Naive thymus-derived CD4-positive, alpha-beta T cell (primary cell): ENCODE results near the gene RPGRIP1. TPM values are rescaled to one million over a fixed set of nuclear protein-coding genes. Genes with fewer than 3 reads are reported as not detected.
"Not testable (repeated sequence)": the region's sequence is repeated elsewhere in the genome, so short reads cannot be mapped to it uniquely, and the experiment has no call there.

Experiments used
- ATAC-seq: fragments of 150-1000 bp; cut with Tn5 transposase; 2 replicates; pipeline ENCODE4 v1.10.0; 2021; ENCODE audit warnings: mild to moderate bottlenecking, moderate library complexity
- CTCF ChIA-PET: fragments of 350-600 bp; sonication (Branson Sonifier 250); formaldehyde crosslinking; loops from one replicate; lab custom pipeline; 2021; ENCODE audit warnings: antibody characterized with exemption; lab: Charles Lee
- POLR2A ChIA-PET: fragments of 350-600 bp; sonication (Branson Sonifier 250); formaldehyde crosslinking; loops from one replicate; lab custom pipeline; 2021; ENCODE audit warnings: antibody characterized with exemption, inconsistent platforms; lab: Charles Lee
- DNase-seq, 9 donors: peaks; one replicate each; pipeline versions ENCODE4 v3.0.0 to v3.0.0-alpha.2; 2020 to 2022; ENCODE audit warnings: mixed read lengths in 1 of 9
- H3K27ac ChIP-seq: one replicate; pipeline ENCODE4 v1.7.0; 2013; ENCODE audit warnings: mild to moderate bottlenecking, low read depth, low read length, moderate library complexity
- H3K27me3 ChIP-seq, 2 donors: one replicate each; pipeline ENCODE4 v1.7.0; 2013; ENCODE audit warnings: low read length in 2 of 2, mild to moderate bottlenecking in 2 of 2, moderate library complexity in 2 of 2; ENCODE audit not compliant: control insufficient read depth in 2 of 2, insufficient read depth in 2 of 2
- H3K36me3 ChIP-seq, 3 experiments: 1 replicate in 2 of 3; 2 replicates in 1 of 3; pipeline ENCODE4 v1.7.0; 2013; ENCODE audit warnings: low read length in 3 of 3, mild to moderate bottlenecking in 3 of 3, moderate library complexity in 1 of 3; ENCODE audit not compliant: insufficient read depth in 3 of 3, control insufficient read depth in 2 of 3
- H3K4me1 ChIP-seq, 2 donors: one replicate each; pipeline ENCODE4 v1.7.0; 2013; ENCODE audit warnings: low read length in 2 of 2, mild to moderate bottlenecking in 2 of 2, moderate library complexity in 1 of 2; ENCODE audit not compliant: control insufficient read depth in 2 of 2, insufficient read depth in 2 of 2
- H3K4me3 ChIP-seq: 2 replicates; pipeline ENCODE4 v1.7.0; 2013; ENCODE audit warnings: mild to moderate bottlenecking, low read length
- H3K9me3 ChIP-seq, 3 experiments: 1 replicate in 2 of 3; 2 replicates in 1 of 3; pipeline ENCODE4 v1.7.0; 2013; ENCODE audit warnings: low read length in 3 of 3; ENCODE audit not compliant: control insufficient read depth in 2 of 3
- H3K27ac Mint-ChIP-seq, 9 donors: one replicate each; pipeline ENCODE4 v1.8.0; 2020 to 2022; ENCODE audit warnings: mixed read lengths in 9 of 9, mild to moderate bottlenecking in 8 of 9, moderate library complexity in 5 of 9, inconsistent platforms in 2 of 9
- H3K27me3 Mint-ChIP-seq, 5 donors: one replicate each; pipeline ENCODE4 v1.8.0; 2021 to 2022; ENCODE audit warnings: mixed read lengths in 5 of 5, mild to moderate bottlenecking in 1 of 5
- H3K36me3 Mint-ChIP-seq, 5 donors: one replicate each; pipeline ENCODE4 v1.8.0; 2020 to 2022; ENCODE audit warnings: mixed read lengths in 5 of 5, mild to moderate bottlenecking in 3 of 5, inconsistent platforms in 1 of 5
- H3K4me1 Mint-ChIP-seq, 7 donors: one replicate each; pipeline ENCODE4 v1.8.0; 2020 to 2022; ENCODE audit warnings: mixed read lengths in 7 of 7, mild to moderate bottlenecking in 3 of 7, inconsistent platforms in 1 of 7
- H3K4me3 Mint-ChIP-seq, 10 donors: one replicate each; pipeline ENCODE4 v1.8.0; 2020 to 2022; ENCODE audit warnings: mild to moderate bottlenecking in 10 of 10, mixed read lengths in 10 of 10, moderate library complexity in 6 of 10, inconsistent platforms in 2 of 10
- H3K9me3 Mint-ChIP-seq, 11 donors: one replicate each; pipeline ENCODE4 v1.8.0; 2020 to 2022; ENCODE audit warnings: mixed read lengths in 11 of 11, mild to moderate bottlenecking in 4 of 11, inconsistent platforms in 1 of 11, moderate library complexity in 1 of 11
- intact Hi-C, 2 donors: fragments of 100-400 bp; cut with micrococcal nuclease; formaldehyde crosslinking; loops; one replicate each; pipeline ENCODE4 v1.15.1; 2023
- polyA plus RNA-seq, 2 donors: library from polyadenylated mRNA; unstranded; fragments of 300-500 nt; fragmentation: Illumina TruSeq; gene quantifications; one replicate each; pipeline ENCODE4 v1.2.3, GENCODE V29; 2021
- total RNA-seq, 6 experiments: library from RNA in 5 of 6; stranded (reverse) in 5 of 6; gene quantifications; 1 replicate in 5 of 6; 2 replicates in 1 of 6; pipeline ENCODE4 v1.2.3 and lab custom pipeline; 2021 to 2026

Gene RPGRIP1
- total and polyA plus RNA-seq, 7 experiments from 2014 or later, result 0.24 to 1.5 TPM; not detected in 5

DNA sequence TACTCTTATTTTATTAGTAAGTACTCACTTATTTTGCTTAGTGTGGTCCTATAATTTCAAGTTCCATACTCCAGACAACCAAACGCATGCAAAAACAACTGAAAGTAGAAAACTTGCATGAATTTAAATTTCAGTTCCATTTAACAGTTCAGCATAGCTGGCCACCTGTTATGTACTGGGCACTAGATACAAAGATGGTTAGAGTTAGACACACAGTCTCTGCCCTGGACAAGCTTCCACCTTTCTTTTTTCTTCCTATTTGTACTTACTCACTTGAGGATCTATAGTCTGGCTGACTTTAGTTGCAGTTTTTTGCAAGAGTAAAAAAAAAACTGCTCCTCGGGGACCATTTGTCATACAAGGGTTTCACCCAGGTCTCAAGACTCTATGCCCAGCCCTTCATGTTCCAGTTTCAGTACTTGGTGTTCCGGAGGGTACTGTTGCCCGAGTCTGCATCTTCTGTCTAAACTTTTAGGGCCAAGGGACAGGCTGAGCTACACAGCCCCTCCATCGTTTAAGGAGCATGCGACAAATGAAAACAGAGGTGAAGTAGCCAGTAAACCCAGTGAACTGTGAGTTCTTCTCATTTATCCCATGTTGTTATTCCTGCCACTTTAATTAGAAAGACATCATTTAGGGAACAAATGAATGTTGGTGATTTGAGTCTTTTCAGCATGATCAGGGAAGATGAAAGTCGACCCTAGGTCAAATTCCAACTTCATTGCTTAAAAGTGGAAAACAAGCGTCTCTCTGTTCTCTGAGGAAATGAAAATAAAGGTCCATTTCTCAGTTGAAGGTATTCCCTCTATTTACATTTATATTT lies 22.3 kb downstream of the RPGRIP1 start:
- H3K36me3 ChIP-seq, result no peaks in the 10 kb centered on the region
- CTCF ChIA-PET, result no interaction called here
- ATAC-seq, result no peak

DNA sequence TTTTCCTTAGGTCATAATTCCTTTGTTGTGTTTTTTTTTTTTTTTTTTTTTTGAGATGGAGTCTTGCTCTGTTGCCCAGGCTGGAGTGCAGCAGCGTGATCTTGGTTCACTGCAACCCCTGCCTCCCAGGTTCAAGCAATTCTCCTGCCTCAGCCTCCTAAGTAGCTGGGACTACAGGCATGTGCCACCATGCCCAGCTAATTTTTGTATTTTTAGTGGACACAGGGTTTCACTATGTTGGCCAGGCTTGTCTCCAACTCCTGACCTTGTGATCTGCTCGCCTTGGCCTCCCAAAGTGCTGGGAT lies 22.9 kb downstream of the RPGRIP1 start:
- H3K4me1 ChIP-seq, H3K4me3 Mint-ChIP-seq, intact Hi-C loops, ATAC-seq, POLR2A ChIA-PET, H3K36me3 ChIP-seq, H3K9me3 Mint-ChIP-seq, CTCF ChIA-PET, DNase-seq, H3K27me3 ChIP-seq, H3K36me3 Mint-ChIP-seq, H3K27ac Mint-ChIP-seq, H3K4me3 ChIP-seq, H3K27ac ChIP-seq, H3K9me3 ChIP-seq: not testable (repeated sequence)
- peaks cover 0 to 13% (median 2%) of the 10 kb centered on the region in 7 donors for H3K4me1 Mint-ChIP-seq
- H3K27me3 Mint-ChIP-seq, result peaks cover 15 to 36% (median 25%) of the 10 kb centered on the region in 5 donors

More for the DNA sequence above, 22.3 kb downstream of the RPGRIP1 start:
- Mint-ChIP-seq H3K9me3 (no peaks in the 10 kb centered on the region), H3K27ac (no peak overlapping the region), H3K4me3 (peak overlapping the region in 3 of 10 donors; percentile 19 to 50 (median 23)), H3K4me1 (peaks cover 0 to 8% (median 2%) of the 10 kb centered on the region in 7 donors), H3K27me3 (peaks cover 20 to 38% (median 30%) of the 10 kb centered on the region in 5 donors), H3K36me3 (no peaks in the 10 kb centered on the region)
- intact Hi-C loops, result no loop called here
- no peak for DNase-seq
- POLR2A ChIA-PET, result interaction anchor here (0.8 kb wide), 1 partner anchor 17 kb away, joined by 3 read pairs; no protein-coding TSS in a partner anchor
- H3K27ac ChIP-seq, result no peak overlapping the region
- H3K27me3 ChIP-seq, result no peaks in the 10 kb centered on the region
- H3K4me1 ChIP-seq, result peaks cover 0 to 5% of the 10 kb centered on the region in 2 donors
- H3K4me3 ChIP-seq, result no peak overlapping the region
- no peaks in the 10 kb centered on the region for H3K9me3 ChIP-seq

DNA sequence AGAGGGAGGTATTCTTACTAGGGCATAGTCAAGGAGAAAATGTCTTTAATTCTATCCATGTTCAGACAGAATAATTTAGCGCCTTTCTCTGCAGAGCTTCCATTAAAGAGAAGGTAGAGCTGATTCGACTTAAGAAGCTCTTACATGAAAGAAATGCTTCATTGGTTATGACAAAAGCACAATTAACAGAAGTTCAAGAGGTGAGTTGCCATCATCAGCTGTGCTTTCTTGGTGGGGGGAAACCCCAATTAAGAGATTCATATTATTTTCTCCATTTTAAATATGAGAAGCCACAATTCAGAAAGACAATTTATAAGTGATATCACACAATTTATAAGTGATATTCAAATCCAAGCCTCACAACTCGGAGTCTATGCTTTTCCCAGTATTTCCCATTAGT lies 27.8 kb downstream of the RPGRIP1 start:
- Histone ChIP-seq H3K4me3 (no peak overlapping the region), H3K36me3 (no peaks in the 10 kb centered on the region), H3K27ac (peak overlapping the region; percentile 64), H3K4me1 (peaks cover 5 to 10% of the 10 kb centered on the region in 2 donors), H3K27me3 (no peaks in the 10 kb centered on the region), H3K9me3 (no peaks in the 10 kb centered on the region)
- ChIA-PET POLR2A (interaction anchor here (1.0 to 2.3 kb wide), 2 partner anchors 40 to 43 kb away, joined by 3 to 10 read pairs; no protein-coding TSS in a partner anchor), CTCF (no interaction called here)
- Mint-ChIP-seq H3K4me3 (peak overlapping the region in 8 of 10 donors; percentile 68 to 88 (median 83)), H3K4me1 (peaks cover 7 to 24% (median 18%) of the 10 kb centered on the region in 7 donors), H3K27ac (peak overlapping the region in 7 of 9 donors; percentile 4 to 95 (median 81)), H3K36me3 (no peaks in the 10 kb centered on the region), H3K9me3 (no peaks in the 10 kb centered on the region), H3K27me3 (peaks cover 0 to 20% (median 0%) of the 10 kb centered on the region in 5 donors)
- no peak for ATAC-seq
- DNase-seq, result peak in 1 of 9 donors; percentile 3
- intact Hi-C loops, result loop anchor here (1.0 to 2.0 kb wide), 4 partner anchors 38 to 149 kb away; partner anchors contain the start of genes HNRNPC (in 2 of the 2), CHD8 (in 1 of the 2) and SUPT16H (in 1 of the 2)

DNA sequence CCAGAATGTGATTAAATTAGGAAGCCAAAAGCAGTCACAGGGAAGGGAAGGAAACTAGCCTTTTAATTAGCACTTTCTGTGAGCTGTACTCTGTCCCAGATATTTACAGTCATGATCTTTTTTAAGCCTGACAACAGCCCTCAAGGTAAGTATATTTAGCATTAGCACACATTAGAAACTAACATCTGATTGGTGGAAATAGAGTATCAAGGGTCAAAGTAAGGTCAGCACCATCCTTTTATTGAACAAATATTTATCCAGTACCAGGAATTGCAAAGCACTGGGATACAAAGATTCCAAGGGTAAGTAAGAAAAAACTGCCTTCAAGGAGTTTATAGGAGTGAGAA lies 28.2 kb downstream of the RPGRIP1 start:
- ATAC-seq, result no peak
- CTCF ChIA-PET, result no interaction called here
- peaks cover 0 to 18% (median 0%) of the 10 kb centered on the region in 5 donors for H3K27me3 Mint-ChIP-seq

DNA sequence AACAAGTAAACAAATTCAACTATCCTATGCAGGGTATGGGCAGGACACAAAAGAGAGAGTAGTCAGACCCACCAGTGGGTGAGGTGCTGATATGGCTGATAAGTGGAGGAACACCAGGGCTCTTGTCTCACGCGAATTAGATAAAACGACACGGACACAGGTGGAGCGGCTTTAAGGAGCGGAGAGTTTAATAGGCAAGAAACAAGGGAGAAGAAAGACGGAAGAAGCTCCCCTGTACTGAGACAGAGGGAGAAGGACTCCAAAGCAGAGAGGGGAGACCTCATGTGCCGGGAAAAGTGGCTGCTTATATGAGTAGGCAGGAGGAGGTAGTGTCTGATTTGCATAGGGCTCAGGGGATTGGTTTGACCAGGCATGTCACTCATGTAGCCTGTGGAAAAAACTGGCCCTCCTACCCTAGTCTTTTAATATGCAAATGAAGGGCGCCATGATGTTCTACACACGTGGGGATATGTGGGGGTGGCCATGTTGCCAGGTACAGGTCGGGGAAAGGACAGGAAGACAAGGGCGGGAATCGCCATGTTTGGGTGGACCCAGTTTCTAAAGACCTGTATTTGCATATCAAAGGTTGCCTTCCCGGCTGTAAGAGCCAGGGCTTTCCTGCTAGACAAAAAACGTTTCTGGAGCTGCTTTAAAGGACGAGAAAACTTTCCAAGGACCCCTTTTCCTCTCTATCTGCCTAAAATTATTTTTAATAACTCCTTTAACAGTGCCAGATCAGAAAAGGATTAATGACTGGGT lies 28.8 kb downstream of the RPGRIP1 start:
- no peaks in the 10 kb centered on the region for H3K27me3 ChIP-seq

More for the DNA sequence above, 28.2 kb downstream of the RPGRIP1 start:
- Histone ChIP-seq H3K4me3 (peak overlapping the region; percentile 63), H3K36me3 (no peaks in the 10 kb centered on the region), H3K27ac (peak overlapping the region; percentile 64), H3K27me3 (no peaks in the 10 kb centered on the region), H3K4me1 (peaks cover 5 to 10% of the 10 kb centered on the region in 2 donors), H3K9me3 (no peaks in the 10 kb centered on the region)
- Mint-ChIP-seq H3K27ac (peak overlapping the region; percentile 63 to 95 (median 82)), H3K4me1 (peaks cover 7 to 24% (median 18%) of the 10 kb centered on the region in 7 donors), H3K4me3 (peak overlapping the region; percentile 68 to 88 (median 83)), H3K36me3 (no peaks in the 10 kb centered on the region), H3K9me3 (no peaks in the 10 kb centered on the region)
- POLR2A ChIA-PET, result interaction anchor here (1.1 to 2.3 kb wide), 2 partner anchors 38 to 40 kb away, joined by 3 to 10 read pairs; no protein-coding TSS in a partner anchor
- intact Hi-C loops, result loop anchor here (1.0 to 2.0 kb wide), 4 partner anchors 39 to 148 kb away; partner anchors contain the start of genes HNRNPC (in 2 of the 2), CHD8 (in 1 of the 2) and SUPT16H (in 1 of the 2)
- DNase-seq, result no peak

DNA sequence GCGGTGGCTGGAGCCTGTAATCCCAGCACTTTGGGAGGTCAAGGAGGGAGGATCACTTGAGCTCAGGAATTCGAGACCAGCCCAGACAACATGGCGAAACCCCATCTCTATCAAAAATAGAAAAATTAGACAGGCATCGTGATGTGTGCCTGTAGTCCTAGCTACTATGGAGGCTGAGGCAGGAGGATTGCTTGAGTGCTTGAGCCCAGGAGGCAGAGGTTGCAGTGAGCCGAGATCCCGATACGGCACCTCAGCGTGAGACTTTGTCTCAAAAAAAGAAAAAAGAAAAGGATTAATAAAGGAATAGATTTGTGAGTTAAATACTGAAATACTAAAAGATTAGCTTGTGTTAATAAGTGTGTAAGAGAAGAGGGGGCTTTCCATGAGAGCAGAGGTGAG lies 29.4 kb downstream of the RPGRIP1 start:
- DNase-seq (no peak), ATAC-seq (no peak)
- Mint-ChIP-seq H3K4me3 (peak overlapping the region; percentile 68 to 88 (median 83)), H3K9me3 (no peaks in the 10 kb centered on the region), H3K36me3 (no peaks in the 10 kb centered on the region), H3K27me3 (peaks cover 0 to 17% (median 0%) of the 10 kb centered on the region in 5 donors), H3K4me1 (peaks cover 7 to 24% (median 18%) of the 10 kb centered on the region in 7 donors), H3K27ac (peak overlapping the region; percentile 63 to 95 (median 82))
- Histone ChIP-seq H3K4me3 (peak overlapping the region; percentile 63), H3K27me3 (no peaks in the 10 kb centered on the region), H3K9me3 (no peaks in the 10 kb centered on the region), H3K4me1 (peaks cover 5 to 10% of the 10 kb centered on the region in 2 donors), H3K27ac (peak overlapping the region; percentile 64), H3K36me3 (no peaks in the 10 kb centered on the region)
- ChIA-PET POLR2A (interaction anchor here (1.1 to 2.3 kb wide), 4 partner anchors 11 to 44 kb away, joined by 3 to 10 read pairs (median 4); no protein-coding TSS in a partner anchor), CTCF (no interaction called here)
- intact Hi-C loops, result loop anchor here in 1 of 2 donors (2.0 kb wide), 2 partner anchors 76 to 128 kb away; partner anchors contain the start of gene SUPT16H

More for the DNA sequence above, 28.8 kb downstream of the RPGRIP1 start:
- H3K27me3 Mint-ChIP-seq, result peaks cover 0 to 17% (median 0%) of the 10 kb centered on the region in 5 donors
- Histone ChIP-seq H3K9me3 (no peaks in the 10 kb centered on the region), H3K4me3 (peak overlapping the region; percentile 63), H3K36me3 (no peaks in the 10 kb centered on the region), H3K27ac (peak overlapping the region; percentile 64), H3K4me1 (peaks cover 5 to 10% of the 10 kb centered on the region in 2 donors)
- intact Hi-C loops, result loop anchor here (1.0 to 2.0 kb wide), 4 partner anchors 39 to 148 kb away; partner anchors contain the start of genes HNRNPC (in 2 of the 2), CHD8 (in 1 of the 2) and SUPT16H (in 1 of the 2)
- H3K9me3 Mint-ChIP-seq, result no peaks in the 10 kb centered on the region
- DNase-seq (peak; percentile 20 to 82 (median 78)), ATAC-seq (peak; percentile 91)
- peak overlapping the region; percentile 68 to 88 (median 83) for H3K4me3 Mint-ChIP-seq
- H3K36me3 Mint-ChIP-seq, result no peaks in the 10 kb centered on the region
- H3K4me1 Mint-ChIP-seq, result peaks cover 7 to 24% (median 18%) of the 10 kb centered on the region in 7 donors
- ChIA-PET CTCF (no interaction called here), POLR2A (interaction anchor here (1.1 to 2.3 kb wide), 3 partner anchors 39 to 44 kb away, joined by 3 to 10 read pairs (median 4); no protein-coding TSS in a partner anchor)
- H3K27ac Mint-ChIP-seq, result peak overlapping the region; percentile 63 to 95 (median 82)
